Panc1 (cell line): ENCODE measurements around the gene MAP4K4.

ENCODE experiments used
- POLR2AphosphoS5 ChIP-seq: IDR thresholded peaks from 2 replicates; pipeline ENCODE4 v1.6.1; 2012; ENCODE audit warnings: mild to moderate bottlenecking, low read depth, low read length, moderate library complexity
- TCF7L2 ChIP-seq: IDR thresholded peaks from 2 replicates; pipeline ENCODE4 v1.6.1; 2011; ENCODE audit warnings: mild to moderate bottlenecking, low read depth, low read length, inconsistent platforms
- TF ChIP-seq, protein P1 (sequence below): fragments of 450-650 bp; IDR thresholded peaks from 2 replicates; pipeline ENCODE4 v1.5.1; 2017; ENCODE audit warnings: mild to moderate bottlenecking
- TF ChIP-seq, protein P2 (sequence below), 2 experiments: IDR thresholded peaks; 2 replicates each; pipeline ENCODE4 v1.6.1; 2011 to 2012; ENCODE audit warnings: low read depth in 2 of 2, control low read depth in 1 of 2, low read length in 1 of 2, mild to moderate bottlenecking in 1 of 2, moderate library complexity in 1 of 2; ENCODE audit not compliant: insufficient read depth in 1 of 2

DNA sequence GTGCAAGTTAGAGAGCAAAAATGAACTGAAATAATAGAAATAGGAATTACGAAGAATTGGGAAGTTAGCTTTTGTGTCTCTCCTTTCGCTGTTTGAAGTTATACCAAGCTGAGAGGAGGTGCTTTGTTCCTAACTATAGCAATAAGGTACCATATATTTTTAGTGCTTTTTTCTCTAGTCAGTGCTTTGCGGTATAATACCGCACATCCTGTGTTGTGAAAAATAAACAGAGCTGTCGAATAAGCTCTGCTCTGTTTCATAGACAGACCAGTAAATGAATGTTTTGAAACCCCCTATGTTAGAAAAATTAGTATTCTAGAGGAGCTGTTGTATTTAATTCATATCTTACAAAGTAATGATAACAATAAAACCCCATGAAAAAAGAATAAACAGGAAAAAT is 130.8 kb downstream of the MAP4K4 start:
- TF ChIP-seq, protein P1, sequence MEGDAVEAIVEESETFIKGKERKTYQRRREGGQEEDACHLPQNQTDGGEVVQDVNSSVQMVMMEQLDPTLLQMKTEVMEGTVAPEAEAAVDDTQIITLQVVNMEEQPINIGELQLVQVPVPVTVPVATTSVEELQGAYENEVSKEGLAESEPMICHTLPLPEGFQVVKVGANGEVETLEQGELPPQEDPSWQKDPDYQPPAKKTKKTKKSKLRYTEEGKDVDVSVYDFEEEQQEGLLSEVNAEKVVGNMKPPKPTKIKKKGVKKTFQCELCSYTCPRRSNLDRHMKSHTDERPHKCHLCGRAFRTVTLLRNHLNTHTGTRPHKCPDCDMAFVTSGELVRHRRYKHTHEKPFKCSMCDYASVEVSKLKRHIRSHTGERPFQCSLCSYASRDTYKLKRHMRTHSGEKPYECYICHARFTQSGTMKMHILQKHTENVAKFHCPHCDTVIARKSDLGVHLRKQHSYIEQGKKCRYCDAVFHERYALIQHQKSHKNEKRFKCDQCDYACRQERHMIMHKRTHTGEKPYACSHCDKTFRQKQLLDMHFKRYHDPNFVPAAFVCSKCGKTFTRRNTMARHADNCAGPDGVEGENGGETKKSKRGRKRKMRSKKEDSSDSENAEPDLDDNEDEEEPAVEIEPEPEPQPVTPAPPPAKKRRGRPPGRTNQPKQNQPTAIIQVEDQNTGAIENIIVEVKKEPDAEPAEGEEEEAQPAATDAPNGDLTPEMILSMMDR, result no peak
- TF ChIP-seq POLR2AphosphoS5, result no peak
- TF ChIP-seq TCF7L2, result no peak
- TF ChIP-seq, protein P2, sequence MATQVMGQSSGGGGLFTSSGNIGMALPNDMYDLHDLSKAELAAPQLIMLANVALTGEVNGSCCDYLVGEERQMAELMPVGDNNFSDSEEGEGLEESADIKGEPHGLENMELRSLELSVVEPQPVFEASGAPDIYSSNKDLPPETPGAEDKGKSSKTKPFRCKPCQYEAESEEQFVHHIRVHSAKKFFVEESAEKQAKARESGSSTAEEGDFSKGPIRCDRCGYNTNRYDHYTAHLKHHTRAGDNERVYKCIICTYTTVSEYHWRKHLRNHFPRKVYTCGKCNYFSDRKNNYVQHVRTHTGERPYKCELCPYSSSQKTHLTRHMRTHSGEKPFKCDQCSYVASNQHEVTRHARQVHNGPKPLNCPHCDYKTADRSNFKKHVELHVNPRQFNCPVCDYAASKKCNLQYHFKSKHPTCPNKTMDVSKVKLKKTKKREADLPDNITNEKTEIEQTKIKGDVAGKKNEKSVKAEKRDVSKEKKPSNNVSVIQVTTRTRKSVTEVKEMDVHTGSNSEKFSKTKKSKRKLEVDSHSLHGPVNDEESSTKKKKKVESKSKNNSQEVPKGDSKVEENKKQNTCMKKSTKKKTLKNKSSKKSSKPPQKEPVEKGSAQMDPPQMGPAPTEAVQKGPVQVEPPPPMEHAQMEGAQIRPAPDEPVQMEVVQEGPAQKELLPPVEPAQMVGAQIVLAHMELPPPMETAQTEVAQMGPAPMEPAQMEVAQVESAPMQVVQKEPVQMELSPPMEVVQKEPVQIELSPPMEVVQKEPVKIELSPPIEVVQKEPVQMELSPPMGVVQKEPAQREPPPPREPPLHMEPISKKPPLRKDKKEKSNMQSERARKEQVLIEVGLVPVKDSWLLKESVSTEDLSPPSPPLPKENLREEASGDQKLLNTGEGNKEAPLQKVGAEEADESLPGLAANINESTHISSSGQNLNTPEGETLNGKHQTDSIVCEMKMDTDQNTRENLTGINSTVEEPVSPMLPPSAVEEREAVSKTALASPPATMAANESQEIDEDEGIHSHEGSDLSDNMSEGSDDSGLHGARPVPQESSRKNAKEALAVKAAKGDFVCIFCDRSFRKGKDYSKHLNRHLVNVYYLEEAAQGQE (IDR thresholded peaks at IDR 0.05; ENCODE audit: insufficient read depth in 1 of 2, low read depth in 2 of 2, low read length in 1 of 2), result no peak
